ENCODE results near the gene LGALS9B.
"Not testable (repeated sequence)": the region's sequence is repeated elsewhere in the genome, so short reads cannot be mapped to it uniquely, and the experiment has no call there.

GRCh38 chr17:20462158-20462557, 5.2 kb downstream of the LGALS9B start:
- not testable (repeated sequence) for TF ChIP-seq CTCF, POLR2A (IDR thresholded peaks at IDR 0.05)

All from body of pancreas (tissue), 4 donors.